ENCODE results near the gene OGFOD1. TPM values are rescaled to one million over a fixed set of nuclear protein-coding genes. Genes with fewer than 3 reads are reported as not detected.

OGFOD1 gene
- total RNA-seq, 1 experiment from 2014 or later, result 68.5 TPM

GRCh38 chr16:56423584-56424403, 27.6 kb upstream of the OGFOD1 start:
- Mint-ChIP-seq H3K4me1 (ENCODE audit: insufficient read depth, unreplicated experiment) (peaks cover 40% of the 10 kb centered on the region), H3K4me3 (ENCODE audit: unreplicated experiment) (peak overlapping the region; percentile 91), H3K27ac (ENCODE audit: low read depth, unreplicated experiment) (peak overlapping the region; percentile 87), H3K27me3 (ENCODE audit: insufficient read depth, unreplicated experiment) (no peaks in the 10 kb centered on the region), H3K9me3 (ENCODE audit: unreplicated experiment) (no peaks in the 10 kb centered on the region), H3K36me3 (ENCODE audit: insufficient read depth, unreplicated experiment) (peaks cover 5% of the 10 kb centered on the region)
- intact Hi-C loops (cut with micrococcal nuclease), result loop anchor here (10.0 kb wide), 1 partner anchor 89 kb away; no protein-coding TSS in a partner anchor
- no peak for TF ChIP-seq CTCF (IDR thresholded peaks at IDR 0.05; ENCODE audit: unreplicated experiment)
- CTCF ChIA-PET, result interaction anchor here (0.9 kb wide), 1 partner anchor 40 kb away, joined by 3 read pairs; no protein-coding TSS in a partner anchor
- TSS peak; percentile 35 for BruUV-seq (replicated peaks)
- no peak for DNase-seq (ENCODE audit: unreplicated experiment)
- POLR2A ChIA-PET, result interaction anchor here (0.7 to 2.1 kb wide), 5 partner anchors 11 to 54 kb away, joined by 3 to 25 read pairs (median 3); partner anchors contain the start of genes NUDT21 and OGFOD1

GRCh38 chr16:56424404-56424764, 27.0 kb upstream of the OGFOD1 start:
- Mint-ChIP-seq H3K4me3 (ENCODE audit: unreplicated experiment) (peak overlapping the region; percentile 91), H3K36me3 (ENCODE audit: insufficient read depth, unreplicated experiment) (peaks cover 5% of the 10 kb centered on the region), H3K4me1 (ENCODE audit: insufficient read depth, unreplicated experiment) (peaks cover 40% of the 10 kb centered on the region), H3K27me3 (ENCODE audit: insufficient read depth, unreplicated experiment) (no peaks in the 10 kb centered on the region), H3K9me3 (ENCODE audit: unreplicated experiment) (no peaks in the 10 kb centered on the region), H3K27ac (ENCODE audit: low read depth, unreplicated experiment) (peak overlapping the region; percentile 87)
- TF ChIP-seq CTCF (IDR thresholded peaks at IDR 0.05; ENCODE audit: unreplicated experiment), result no peak
- ChIA-PET POLR2A (interaction anchor here (0.7 to 2.1 kb wide), 5 partner anchors 12 to 54 kb away, joined by 3 to 25 read pairs (median 3); partner anchors contain the start of genes NUDT21 and OGFOD1), CTCF (interaction anchor here (0.6 to 0.9 kb wide), 2 partner anchors 41 to 1544 kb away, joined by 3 to 4 read pairs; no protein-coding TSS in a partner anchor)
- no TSS peak for BruUV-seq (replicated peaks)
- peak; percentile 18 for DNase-seq (ENCODE audit: unreplicated experiment)
- intact Hi-C loops (cut with micrococcal nuclease), result loop anchor here (10.0 kb wide), 1 partner anchor 90 kb away; no protein-coding TSS in a partner anchor

GRCh38 chr16:56424791-56425438, 26.4 kb upstream of the OGFOD1 start:
- peak; percentile 22 for DNase-seq (ENCODE audit: unreplicated experiment)
- Mint-ChIP-seq H3K36me3 (ENCODE audit: insufficient read depth, unreplicated experiment) (peaks cover 5% of the 10 kb centered on the region), H3K27ac (ENCODE audit: low read depth, unreplicated experiment) (peak overlapping the region; percentile 87), H3K27me3 (ENCODE audit: insufficient read depth, unreplicated experiment) (no peaks in the 10 kb centered on the region), H3K4me1 (ENCODE audit: insufficient read depth, unreplicated experiment) (peaks cover 40% of the 10 kb centered on the region), H3K4me3 (ENCODE audit: unreplicated experiment) (peak overlapping the region; percentile 91), H3K9me3 (ENCODE audit: unreplicated experiment) (no peaks in the 10 kb centered on the region)
- ChIA-PET CTCF (interaction anchor here (0.6 to 0.7 kb wide), 2 partner anchors 115 to 1545 kb away, joined by 4 read pairs; no protein-coding TSS in a partner anchor), POLR2A (interaction anchor here (0.7 to 3.4 kb wide), 4 partner anchors 15 to 53 kb away, joined by 3 to 34 read pairs (median 14); partner anchors contain the start of genes NUDT21 and OGFOD1)
- TF ChIP-seq CTCF (IDR thresholded peaks at IDR 0.05; ENCODE audit: unreplicated experiment), result no peak
- intact Hi-C loops (cut with micrococcal nuclease), result loop anchor here (10.0 kb wide), 1 partner anchor 90 kb away; no protein-coding TSS in a partner anchor
- no TSS peak for BruUV-seq (replicated peaks)
